Small intestine (tissue), 7 donors: ENCODE data around the gene ANO9. TPM values are rescaled to one million over a fixed set of nuclear protein-coding genes. Genes with fewer than 3 reads are reported as not detected.
"Not testable (repeated sequence)": the region's sequence is repeated elsewhere in the genome, so short reads cannot be mapped to it uniquely, and the experiment has no call there.

Source experiments
- DNase-seq, 2 donors: peaks; one replicate each; pipeline versions ENCODE4 v3.0.0 to v3.0.0-alpha.2; 2013
- FAIRE-seq: peaks from 2 replicates; lab custom pipeline; 2012; peaks lifted over from hg19 to GRCh38; lab: Jason Lieb, UNC
- H3K27ac ChIP-seq, 3 donors: one replicate each; pipeline ENCODE4 v1.5.1; 2013; ENCODE audit warnings: low read length in 2 of 3, mild to moderate bottlenecking in 2 of 3, control low read depth in 1 of 3, inconsistent platforms in 1 of 3, low read depth in 1 of 3, moderate library complexity in 1 of 3
- H3K27me3 ChIP-seq, 3 donors: one replicate each; pipeline ENCODE4 v1.6.1; 2013; ENCODE audit warnings: low read length in 3 of 3, inconsistent platforms in 1 of 3; ENCODE audit not compliant: control insufficient read depth in 3 of 3, insufficient read depth in 3 of 3
- H3K36me3 ChIP-seq, 3 donors: one replicate each; pipeline ENCODE4 v1.6.1; 2013; ENCODE audit warnings: low read length in 3 of 3, inconsistent platforms in 1 of 3, low read depth in 1 of 3, mild to moderate bottlenecking in 1 of 3, moderate library complexity in 1 of 3; ENCODE audit not compliant: control insufficient read depth in 3 of 3, insufficient read depth in 2 of 3
- H3K4me1 ChIP-seq, 3 donors: one replicate each; pipeline ENCODE4 v1.6.1; 2013; ENCODE audit warnings: low read length in 2 of 3, inconsistent platforms in 1 of 3, low read depth in 1 of 3, mild to moderate bottlenecking in 1 of 3, moderate library complexity in 1 of 3; ENCODE audit not compliant: control insufficient read depth in 3 of 3, insufficient read depth in 2 of 3
- H3K4me3 ChIP-seq, 3 donors: one replicate each; pipeline ENCODE4 v1.5.1; 2013; ENCODE audit warnings: low read length in 3 of 3, control low read depth in 1 of 3, inconsistent platforms in 1 of 3, low read depth in 1 of 3, mild to moderate bottlenecking in 1 of 3, moderate library complexity in 1 of 3
- H3K9me3 ChIP-seq, 2 donors: one replicate each; pipeline ENCODE4 v1.6.1; 2013; ENCODE audit warnings: low read depth in 1 of 2, low read length in 1 of 2; ENCODE audit not compliant: control insufficient read depth in 2 of 2, insufficient read depth in 1 of 2
- WGBS, 3 donors: extraction: QIAGEN DNeasy Blood & Tissue Kit; methylation state at CpG; one replicate each; pipeline ENCODE4 v1.1.7; 2013; 5-methylcytosine and 5-hydroxymethylcytosine counted together
- polyA plus RNA-seq, 4 donors: library from polyadenylated mRNA; stranded (reverse) in 3 of 4; unstranded in 1 of 4; fragments of 200-250 nt in 3 of 4; fragments of 120-200 nt in 1 of 4; gene quantifications; one replicate each; pipeline versions ENCODE4 v1.2.1 to v1.2.3, GENCODE V29; 2013
- donor health status: healthy with polysubstance abuse.
- donor health status: control.
- donor health status: control.
- donor health status: Bipolar disorder and iron deficiency.
- donor health status: healthy.

ANO9 gene
- polyA plus RNA-seq, 4 donors: 84.7 to 363 (median 220) TPM

DNA sequence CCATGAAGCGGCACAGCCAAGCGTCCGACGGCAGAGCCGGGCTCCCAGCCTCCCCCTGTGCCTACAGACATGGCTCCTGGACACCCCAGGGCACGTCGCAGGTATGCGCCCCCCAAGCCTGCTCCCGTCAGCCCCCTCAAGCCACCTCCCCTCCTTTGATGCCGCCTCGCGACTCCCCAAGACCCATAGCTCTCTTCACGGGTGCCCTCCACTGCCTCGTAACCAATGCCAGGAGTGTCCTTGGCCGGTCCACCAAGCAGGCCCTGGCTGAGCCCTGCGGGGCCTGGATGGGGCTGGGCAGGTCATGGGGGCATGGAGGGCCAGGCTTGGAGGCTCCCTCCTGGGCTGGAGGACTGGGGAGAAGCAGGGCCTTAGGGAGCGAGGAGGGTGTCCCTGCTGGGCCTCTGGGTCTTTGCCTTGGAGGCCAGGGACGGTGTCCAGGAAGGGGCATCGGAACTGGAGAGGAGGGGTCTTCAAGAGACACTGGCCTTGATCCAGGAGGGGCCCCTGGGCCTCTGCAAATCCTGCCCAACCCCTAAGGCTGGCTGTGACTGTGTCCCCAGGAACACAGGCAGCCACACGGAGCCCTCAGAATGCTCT is 9.2 kb downstream of the ANO9 start:
- Histone ChIP-seq H3K9me3 (peaks cover 0 to 5% of the 10 kb centered on the region in 2 donors), H3K4me1 (no peaks in the 10 kb centered on the region), H3K4me3 (no peak overlapping the region), H3K27ac (no peak overlapping the region), H3K36me3 (peaks cover 0 to 64% (median 9%) of the 10 kb centered on the region in 3 donors), H3K27me3 (no peaks in the 10 kb centered on the region)
- 92 to 95% (median 94%) methylated on average over 18 to 20 of the region's 20 CpGs for WGBS, 3 donors
- FAIRE-seq (no peak), DNase-seq (no peak)

DNA sequence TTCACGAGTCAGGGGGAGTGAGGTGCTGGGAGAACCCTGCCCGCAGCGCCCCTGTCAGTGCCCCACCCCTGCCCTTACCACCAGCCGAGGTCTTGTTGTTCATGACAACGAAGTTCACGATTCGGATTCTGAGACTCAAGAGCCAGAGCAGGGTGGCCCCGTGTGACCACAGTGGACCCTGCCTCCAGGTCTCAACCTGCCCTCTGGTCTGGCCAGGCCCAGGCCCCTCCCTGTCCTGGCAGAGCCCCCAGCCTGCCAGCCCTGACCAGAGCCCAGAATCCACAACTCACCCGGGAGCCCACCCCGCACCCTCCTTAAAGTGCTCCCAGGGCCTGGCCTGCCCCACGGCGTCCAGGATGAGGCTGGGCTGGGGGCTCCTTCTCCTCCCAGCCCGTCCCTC is 9.9 kb downstream of the ANO9 start:
- DNase-seq (no peak), FAIRE-seq (no peak)
- H3K4me1 ChIP-seq: no peaks in the 10 kb centered on the region
- H3K27ac ChIP-seq: no peak overlapping the region
- H3K36me3 ChIP-seq: peaks cover 0 to 64% (median 9%) of the 10 kb centered on the region in 3 donors
- H3K4me3 ChIP-seq: no peak overlapping the region
- WGBS, 3 donors: 87 to 95% (median 93%) methylated on average over 13 of the region's 13 CpGs
- no peaks in the 10 kb centered on the region for H3K27me3 ChIP-seq
- H3K9me3 ChIP-seq: no peaks in the 10 kb centered on the region

DNA sequence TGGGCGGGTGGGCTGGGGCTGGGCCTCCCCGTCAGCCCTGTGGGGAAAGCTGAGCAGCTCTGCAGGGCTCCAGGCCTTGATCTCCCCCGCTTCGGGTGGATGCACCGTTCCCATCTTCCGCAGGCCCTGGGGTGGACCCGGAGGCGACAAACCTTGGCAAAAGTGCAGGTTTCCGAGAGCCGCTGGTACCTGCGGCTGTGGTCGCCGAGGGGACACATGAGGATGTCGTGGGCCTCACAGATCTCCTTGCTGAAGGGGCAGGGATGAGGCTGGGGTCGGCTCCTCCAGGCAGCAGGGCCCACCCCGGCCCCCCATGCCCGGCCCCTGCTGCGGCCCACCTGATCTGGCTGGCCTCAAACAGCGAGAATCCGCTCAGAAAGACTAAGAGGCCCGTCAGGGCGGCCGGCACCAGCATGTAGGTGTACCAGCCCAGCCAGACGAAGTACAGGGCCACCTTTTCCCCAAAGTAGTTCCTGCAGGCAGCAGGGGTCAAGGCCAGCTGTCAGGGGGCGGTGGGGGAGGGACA is 11.8 kb downstream of the ANO9 start:
- Histone ChIP-seq H3K4me1 (no peaks in the 10 kb centered on the region), H3K27ac (no peak overlapping the region), H3K9me3 (no peaks in the 10 kb centered on the region), H3K4me3 (no peak overlapping the region), H3K36me3 (peaks cover 0 to 76% (median 9%) of the 10 kb centered on the region in 3 donors), H3K27me3 (no peaks in the 10 kb centered on the region)
- FAIRE-seq (no peak), DNase-seq (no peak)
- 65 to 78% (median 73%) methylated on average over 19 to 25 of the region's 25 CpGs for WGBS, 3 donors

DNA sequence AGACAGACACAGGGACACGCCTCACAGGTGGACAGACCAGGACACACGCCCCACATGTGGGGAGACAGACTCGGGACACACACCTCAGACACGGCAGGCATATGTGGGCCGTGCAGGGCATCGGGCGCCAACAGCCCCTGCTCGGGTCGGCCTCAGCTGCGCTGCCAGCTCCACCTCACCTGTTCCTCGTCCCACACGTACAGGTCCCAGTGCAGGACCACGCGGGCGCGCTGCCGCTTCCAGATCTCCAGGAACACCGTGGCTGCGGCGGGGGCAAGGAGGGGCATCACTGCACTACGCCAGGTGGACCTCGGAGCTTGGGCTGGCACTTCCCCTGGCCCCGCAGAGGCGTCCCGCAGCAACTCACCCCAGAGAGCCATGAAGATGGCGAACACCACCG is 12.4 kb downstream of the ANO9 start:
- no peak overlapping the region for H3K27ac ChIP-seq
- WGBS, 3 donors: 88 to 94% (median 89%) methylated on average over 17 to 27 of the region's 27 CpGs
- H3K36me3 ChIP-seq: peaks cover 0 to 71% (median 9%) of the 10 kb centered on the region in 3 donors
- H3K4me3 ChIP-seq: no peak overlapping the region
- no peak for FAIRE-seq
- no peaks in the 10 kb centered on the region for H3K9me3 ChIP-seq
- DNase-seq: no peak
- no peaks in the 10 kb centered on the region for H3K27me3 ChIP-seq
- no peaks in the 10 kb centered on the region for H3K4me1 ChIP-seq

DNA sequence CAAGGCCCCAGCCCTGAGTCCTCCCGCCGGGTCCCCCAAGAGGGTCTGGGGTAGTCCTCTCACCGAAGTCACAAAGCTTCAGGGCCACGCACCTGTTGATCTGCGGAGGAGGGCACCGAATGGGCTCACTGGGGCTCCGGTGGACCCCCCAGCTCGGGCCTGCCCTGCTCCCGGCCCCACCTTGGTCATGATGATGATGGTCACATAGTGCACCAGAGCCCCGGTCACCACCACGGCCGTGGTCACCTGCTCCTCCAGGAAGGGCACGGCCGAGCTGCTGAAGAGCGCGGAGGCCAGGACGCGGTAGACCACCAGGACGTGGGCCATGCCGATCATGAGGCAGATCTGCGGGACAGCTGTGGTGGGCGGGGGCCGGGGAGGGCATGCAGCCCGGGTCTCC is 13.5 kb downstream of the ANO9 start:
- FAIRE-seq: no peak
- Histone ChIP-seq H3K27ac (no peak overlapping the region), H3K4me3 (no peak overlapping the region), H3K9me3 (no peaks in the 10 kb centered on the region), H3K27me3 (no peaks in the 10 kb centered on the region), H3K4me1 (no peaks in the 10 kb centered on the region), H3K36me3 (peaks cover 0 to 68% (median 9%) of the 10 kb centered on the region in 3 donors)
- no peak for DNase-seq
- WGBS, 3 donors: 92 to 93% (median 92%) methylated on average over 22 to 24 of the region's 24 CpGs

DNA sequence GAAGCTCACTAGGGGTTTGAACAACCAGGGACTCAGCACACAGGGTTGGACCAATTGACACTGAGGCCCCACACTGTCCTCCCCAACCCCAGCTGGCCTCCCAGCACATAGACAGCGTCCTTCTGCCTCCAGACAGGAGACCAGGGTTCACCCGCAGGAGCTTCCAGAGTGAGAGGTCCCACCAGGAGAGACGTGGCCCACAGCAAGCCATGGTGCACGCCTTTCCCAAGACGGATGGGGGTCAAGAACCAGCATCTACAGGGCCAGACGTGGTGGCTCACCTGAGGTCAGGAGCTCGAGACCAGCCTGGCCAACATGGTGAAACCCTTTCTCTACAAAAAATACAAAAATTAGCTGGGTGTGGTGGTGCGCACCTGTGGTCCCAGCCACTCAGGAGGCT is 15.0 kb downstream of the ANO9 start:
- peaks cover 0 to 4% (median 0%) of the 10 kb centered on the region in 3 donors for H3K4me1 ChIP-seq
- no peak overlapping the region for H3K27ac ChIP-seq
- no peak overlapping the region for H3K4me3 ChIP-seq
- H3K36me3 ChIP-seq: peaks cover 0 to 60% (median 3%) of the 10 kb centered on the region in 3 donors
- H3K9me3 ChIP-seq: no peaks in the 10 kb centered on the region
- DNase-seq: no peak
- no peaks in the 10 kb centered on the region for H3K27me3 ChIP-seq
- no peak for FAIRE-seq
- 88 to 94% (median 94%) methylated on average over 8 of the region's 8 CpGs for WGBS, 3 donors

DNA sequence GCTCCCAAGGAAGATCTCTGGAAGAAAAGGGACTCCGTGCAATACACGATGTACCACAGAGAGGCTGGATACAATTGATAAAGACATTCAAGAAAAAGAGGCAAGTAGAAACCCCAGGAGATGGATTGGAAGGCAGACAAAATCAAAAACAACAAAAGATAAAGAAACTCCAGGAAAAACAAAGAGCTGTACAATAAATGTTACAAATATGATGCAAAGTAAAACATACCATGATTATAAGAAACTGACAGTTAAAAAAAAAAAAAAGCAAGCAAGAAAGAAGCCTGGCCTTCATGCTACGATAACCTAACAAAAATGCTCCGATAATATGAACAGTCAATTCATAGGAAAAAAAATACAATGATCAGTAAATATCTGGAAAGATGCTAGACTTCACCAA is 16.5 kb downstream of the ANO9 start:
- Histone ChIP-seq H3K9me3 (no peaks in the 10 kb centered on the region), H3K4me3 (no peak overlapping the region), H3K4me1 (peaks cover 0 to 4% (median 0%) of the 10 kb centered on the region in 3 donors), H3K36me3 (peaks cover 0 to 69% (median 8%) of the 10 kb centered on the region in 3 donors), H3K27me3 (no peaks in the 10 kb centered on the region), H3K27ac (no peak overlapping the region)
- FAIRE-seq (no peak), DNase-seq (no peak)
- WGBS, 3 donors: 82 to 94% (median 92%) methylated on average over 4 of the region's 4 CpGs

DNA sequence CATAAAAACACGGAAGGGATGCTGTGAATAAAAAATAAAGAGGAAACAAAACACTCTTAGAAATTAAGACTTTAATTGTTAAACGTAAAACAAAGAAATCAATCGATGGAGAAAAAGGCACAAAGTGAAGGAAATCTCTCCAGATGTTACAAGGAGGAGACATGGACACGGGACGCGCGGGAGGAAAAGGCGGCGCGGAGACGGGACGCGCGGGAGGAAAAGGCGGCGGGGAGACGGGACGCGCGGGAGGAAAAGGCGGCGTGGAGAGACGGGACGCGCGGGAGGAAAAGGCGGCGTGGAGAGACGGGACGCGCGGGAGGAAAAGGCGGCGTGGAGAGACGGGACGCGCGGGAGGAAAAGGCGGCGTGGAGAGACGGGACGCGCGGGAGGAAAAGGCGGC is 17.0 kb downstream of the ANO9 start:
- H3K4me1 ChIP-seq, H3K4me3 ChIP-seq, H3K9me3 ChIP-seq, FAIRE-seq, H3K27ac ChIP-seq, DNase-seq, H3K27me3 ChIP-seq: not testable (repeated sequence)
- 63 to 95% (median 89%) methylated on average over 27 to 30 of the region's 45 CpGs for WGBS, 3 donors
- peaks cover 0 to 71% (median 9%) of the 10 kb centered on the region in 3 donors for H3K36me3 ChIP-seq
